Lung microvascular endothelial cell (primary cell): ENCODE data around the gene UBXN11. TPM values are rescaled to one million over a fixed set of nuclear protein-coding genes. Genes with fewer than 3 reads are reported as not detected.

Source experiments
- DNase-seq, 2 donors: peaks; one replicate each; pipeline versions ENCODE4 v3.0.0 to v3.0.0-alpha.2; 2010; ENCODE audit warnings: low read depth in 2 of 2
- total RNA-seq: library from RNA; depleted of rRNA; stranded (reverse); fragments of >200 nt; gene quantifications from 2 replicates; pipeline ENCODE4 v1.2.1, GENCODE V29; 2014

The UBXN11 gene, protein sequence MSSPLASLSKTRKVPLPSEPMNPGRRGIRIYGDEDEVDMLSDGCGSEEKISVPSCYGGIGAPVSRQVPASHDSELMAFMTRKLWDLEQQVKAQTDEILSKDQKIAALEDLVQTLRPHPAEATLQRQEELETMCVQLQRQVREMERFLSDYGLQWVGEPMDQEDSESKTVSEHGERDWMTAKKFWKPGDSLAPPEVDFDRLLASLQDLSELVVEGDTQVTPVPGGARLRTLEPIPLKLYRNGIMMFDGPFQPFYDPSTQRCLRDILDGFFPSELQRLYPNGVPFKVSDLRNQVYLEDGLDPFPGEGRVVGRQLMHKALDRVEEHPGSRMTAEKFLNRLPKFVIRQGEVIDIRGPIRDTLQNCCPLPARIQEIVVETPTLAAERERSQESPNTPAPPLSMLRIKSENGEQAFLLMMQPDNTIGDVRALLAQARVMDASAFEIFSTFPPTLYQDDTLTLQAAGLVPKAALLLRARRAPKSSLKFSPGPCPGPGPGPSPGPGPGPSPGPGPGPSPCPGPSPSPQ
- total RNA-seq: 0.87 and 1.2 TPM in 2 replicates

DNA sequence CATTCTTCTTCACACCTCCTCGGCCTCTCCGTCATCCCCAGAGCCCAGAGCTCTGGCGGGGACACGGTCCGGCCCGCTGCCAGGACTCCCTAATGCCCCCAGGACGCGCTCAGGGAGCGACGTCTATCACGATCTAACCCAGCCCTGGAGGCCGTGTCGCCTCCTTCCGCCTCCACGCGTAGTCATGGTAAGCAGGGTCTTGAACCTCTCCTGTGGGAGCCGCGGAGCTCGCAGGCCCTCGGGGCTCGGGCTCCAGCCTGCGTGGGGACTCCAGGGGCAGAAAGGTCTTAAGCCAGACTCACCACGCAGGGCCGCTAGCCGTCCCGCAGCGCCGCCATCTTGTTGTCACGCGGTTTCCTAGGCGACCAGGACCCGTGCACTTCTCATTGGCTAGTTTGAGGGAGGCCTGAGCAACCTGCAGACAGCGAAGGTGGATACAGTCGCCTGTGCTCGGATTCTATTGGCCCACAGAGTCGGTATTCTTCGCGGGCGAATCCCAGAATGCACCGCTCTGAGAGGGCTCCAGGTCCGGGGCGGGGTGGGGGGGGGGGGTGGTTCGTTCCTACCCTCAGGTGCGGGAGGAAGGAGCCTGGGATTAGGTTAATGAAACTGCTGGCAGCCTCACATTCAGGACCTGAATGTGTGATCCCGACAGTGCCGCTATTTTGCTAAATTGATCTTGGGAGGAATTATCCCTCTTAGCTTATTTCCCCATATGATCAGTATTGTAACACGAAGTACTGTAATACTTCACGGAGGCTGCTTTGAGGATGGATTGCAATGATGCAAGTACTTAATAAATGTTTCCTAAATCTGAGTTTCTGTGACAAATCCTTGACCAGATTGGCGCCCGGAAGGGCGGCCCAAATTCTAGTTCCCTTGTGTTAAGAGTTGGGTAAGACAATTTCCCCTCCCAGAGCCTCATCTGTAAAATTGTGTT lies at the start of gene UBXN11:
UBXN11 (minus strand) TSS at position 347 of the 940 bp plus-strand sequence. CDS start 3,753 bp downstream, outside the sequence.
- DNase-seq: peak; percentile 91 to 95

DNA sequence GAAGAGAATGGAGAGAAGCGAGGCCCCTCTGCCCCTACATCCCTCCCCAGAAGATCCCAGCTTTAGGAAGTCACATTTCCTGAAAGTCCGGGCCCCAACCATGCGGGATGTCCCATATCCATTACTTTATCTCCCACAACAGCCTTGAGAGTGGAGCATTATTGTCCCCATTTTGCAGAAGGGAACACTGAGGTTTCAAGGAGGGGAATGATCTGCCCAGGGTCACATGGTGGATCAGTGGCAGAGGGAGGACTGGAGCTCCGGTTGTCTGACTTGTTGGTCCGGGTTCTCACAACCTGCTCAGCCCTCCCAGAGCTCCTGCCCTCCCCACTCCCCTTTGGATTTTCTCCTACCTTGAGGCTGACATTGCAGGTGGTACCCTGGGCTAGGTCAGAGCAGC lies 49.7 kb upstream of the UBXN11 start:
- no peak for DNase-seq

DNA sequence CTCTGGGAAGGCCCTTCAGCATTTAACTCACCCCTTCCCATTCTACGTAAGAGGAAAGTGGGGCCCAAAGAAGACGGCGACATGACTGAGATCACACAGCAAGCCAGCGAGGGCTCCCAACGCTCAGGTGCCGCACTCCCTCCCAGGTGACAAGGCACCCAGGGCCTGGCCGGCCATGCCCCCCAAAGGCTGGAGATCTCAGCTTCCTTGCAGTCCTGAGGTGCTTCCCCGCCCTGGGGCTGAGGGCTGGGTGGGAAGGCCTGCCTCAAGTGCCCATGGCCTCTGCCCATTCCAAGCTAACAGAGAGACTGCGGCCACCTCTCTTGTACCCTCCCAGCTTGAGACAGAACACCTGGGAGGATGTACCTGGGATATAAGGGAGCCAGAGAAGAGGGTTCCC lies 48.5 kb upstream of the UBXN11 start:
- no peak for DNase-seq

DNA sequence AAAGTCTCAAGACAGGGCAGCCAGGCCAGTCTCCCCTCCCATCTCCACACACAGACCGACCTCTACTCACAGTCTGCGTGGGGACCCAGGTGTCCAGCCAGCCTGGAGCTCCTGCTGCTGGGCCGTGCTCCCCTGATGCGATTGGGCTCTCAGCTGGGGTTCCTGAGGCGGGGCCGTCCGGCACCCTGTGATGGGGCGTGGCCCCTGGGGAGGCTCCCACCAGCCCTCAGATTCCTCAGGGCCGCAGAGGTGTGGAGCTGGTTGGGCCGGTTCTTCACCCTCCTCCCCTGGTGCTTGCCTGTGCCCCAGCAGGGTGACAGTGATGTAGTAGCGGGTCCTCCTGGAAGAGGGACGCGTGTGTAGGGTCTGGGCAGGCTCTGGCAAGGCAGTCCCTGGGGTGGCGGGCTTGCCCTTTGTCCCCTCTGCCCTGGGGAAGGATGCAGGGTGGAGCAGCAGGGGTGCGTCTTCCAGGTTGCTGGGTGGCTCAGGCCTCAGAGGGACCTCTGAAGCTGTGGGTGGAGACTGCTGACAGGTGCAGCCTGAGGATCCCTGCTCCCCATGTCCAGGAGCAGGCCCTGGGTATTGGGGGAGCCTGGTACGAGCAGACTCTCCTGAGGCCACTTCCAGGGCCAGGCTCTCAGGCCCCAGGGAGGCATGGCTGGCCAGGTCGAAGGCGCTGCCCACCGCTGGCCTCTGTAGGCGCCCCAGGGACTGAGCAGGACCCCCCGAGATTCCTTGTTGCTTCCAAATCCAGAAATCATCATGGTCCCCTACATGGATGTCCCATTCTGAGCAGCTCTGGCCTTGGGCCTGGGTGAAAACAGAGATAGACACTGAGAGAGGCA lies 47.8 kb upstream of the UBXN11 start, which contains the start of gene CRYBG2:
CRYBG2 (minus strand) TSS at position 155 of the 845 bp plus-strand sequence. CDS start 7,473 bp downstream, outside the sequence.
- DNase-seq: no peak

DNA sequence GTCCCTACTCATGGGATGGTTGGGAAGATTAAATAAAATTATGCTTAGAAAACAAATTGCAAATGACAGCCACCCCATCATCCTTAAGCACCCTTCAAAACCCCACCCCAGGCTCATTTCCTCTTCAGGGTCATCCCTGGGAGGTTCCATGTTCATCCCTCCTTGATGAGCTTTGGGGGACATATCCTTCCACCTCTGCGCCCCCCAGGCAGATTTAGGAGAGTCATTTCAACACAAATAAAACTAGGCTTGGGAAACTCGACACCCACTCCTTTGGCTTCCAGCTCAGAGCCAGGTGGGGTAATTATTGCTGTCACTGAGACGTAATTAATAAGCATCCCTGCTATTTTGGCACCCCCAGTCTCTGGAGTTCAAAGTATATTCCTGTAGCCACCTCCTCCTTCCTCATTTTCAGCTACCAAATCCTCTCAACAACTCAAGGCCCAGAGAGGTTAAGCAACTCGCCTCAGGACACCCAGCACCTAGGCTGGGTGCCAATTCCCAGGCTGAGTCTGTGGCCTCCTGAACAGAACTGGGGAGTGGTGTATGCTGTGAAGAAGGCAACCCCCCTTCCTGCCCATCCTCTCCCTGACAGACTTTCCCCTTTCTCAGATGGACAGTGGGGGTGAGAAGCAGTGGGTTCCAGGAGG lies 46.9 kb upstream of the UBXN11 start:
- DNase-seq: no peak

DNA sequence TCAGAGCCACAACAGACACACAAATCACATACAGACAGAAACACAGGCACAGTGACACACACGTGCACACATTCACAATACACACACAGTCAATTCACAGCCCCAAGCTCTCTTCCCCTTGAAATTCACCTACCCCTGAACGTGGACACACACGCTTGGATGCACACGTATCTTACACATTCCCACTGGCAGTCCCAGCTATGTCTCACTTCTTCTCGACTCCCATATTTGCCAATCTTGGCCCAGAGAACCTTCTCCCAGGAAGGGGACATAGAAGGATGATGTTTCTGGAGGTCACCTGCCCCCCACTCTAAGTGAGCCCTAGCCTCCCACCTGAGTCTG lies 45.9 kb upstream of the UBXN11 start:
- DNase-seq: no peak

DNA sequence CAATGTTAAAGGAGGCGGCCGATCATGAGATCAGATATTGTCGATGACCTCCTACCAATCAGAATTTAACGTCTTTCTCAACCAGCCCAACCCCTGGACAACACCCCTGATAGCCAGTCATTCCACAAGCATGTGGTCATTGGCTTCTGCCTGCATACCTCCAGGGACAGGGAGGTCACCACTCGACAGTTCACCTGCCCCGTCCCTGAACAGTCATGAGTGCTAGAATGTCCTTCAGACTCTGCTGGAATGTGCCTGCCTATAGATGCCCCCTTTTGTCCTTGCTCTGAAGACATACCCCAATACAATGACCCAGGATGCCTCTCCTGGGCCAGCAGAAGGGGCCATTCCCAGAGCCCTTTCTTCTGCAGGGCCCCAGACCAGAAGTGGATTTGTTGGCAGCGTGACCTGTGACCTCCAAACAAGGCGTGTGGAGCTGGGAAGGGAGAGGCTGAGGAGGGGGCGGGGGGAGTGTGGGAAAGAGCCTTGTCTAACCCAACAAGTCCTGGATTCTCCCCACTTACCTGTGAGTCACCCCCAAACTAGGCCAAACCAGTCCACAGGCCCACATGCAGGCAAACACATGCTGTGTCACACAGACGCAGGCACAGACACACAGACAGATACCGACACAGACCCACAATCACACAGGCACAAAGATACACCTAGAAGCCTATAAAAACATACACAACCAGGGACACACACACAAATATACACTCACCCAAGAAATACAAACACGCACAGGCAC lies 45.3 kb upstream of the UBXN11 start:
- DNase-seq: peak in 1 of 2 donors; percentile 46

DNA sequence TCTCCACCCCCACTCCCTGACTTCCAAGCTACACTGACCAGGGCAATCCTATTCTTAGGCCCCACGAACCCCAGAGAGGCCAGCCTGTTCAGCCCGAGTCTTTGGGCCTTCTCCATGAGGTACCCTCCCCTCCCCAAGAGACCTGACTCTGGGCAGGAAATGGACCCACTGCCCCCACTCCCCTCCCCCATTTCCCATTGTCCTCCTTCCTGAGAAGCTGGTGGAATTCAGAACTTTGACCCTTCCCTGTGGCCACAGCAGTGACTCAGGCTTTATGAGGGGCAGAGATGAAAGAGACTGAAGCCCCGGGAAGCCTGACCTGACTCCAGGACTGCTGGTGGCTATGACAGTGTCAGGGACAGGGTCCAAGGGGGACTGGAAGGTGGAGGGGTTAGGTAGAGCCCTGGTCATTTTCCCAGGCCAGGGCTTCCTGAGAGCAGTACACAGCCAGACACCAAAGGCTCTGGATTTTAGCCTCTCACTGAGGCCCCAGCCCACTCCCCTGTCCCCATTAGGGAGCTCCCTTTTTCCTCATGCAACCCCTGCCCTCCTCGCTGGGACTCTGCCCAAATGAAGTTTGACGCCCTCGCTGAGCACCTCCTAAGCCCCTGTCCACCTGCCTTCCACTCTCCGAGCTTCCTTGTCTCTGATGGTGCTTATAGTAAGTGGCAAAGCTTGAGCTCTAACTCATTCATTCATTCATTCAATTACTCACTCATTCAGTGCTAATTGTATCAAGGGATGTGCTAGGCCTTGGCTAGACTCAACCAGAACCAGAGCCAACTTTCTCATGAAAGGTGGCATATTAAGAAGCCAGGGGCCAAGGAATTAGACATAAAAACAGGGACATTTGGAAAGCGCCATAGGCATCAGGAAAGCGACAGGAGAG lies 44.5 kb upstream of the UBXN11 start:
- DNase-seq: peak; percentile 71 to 88

DNA sequence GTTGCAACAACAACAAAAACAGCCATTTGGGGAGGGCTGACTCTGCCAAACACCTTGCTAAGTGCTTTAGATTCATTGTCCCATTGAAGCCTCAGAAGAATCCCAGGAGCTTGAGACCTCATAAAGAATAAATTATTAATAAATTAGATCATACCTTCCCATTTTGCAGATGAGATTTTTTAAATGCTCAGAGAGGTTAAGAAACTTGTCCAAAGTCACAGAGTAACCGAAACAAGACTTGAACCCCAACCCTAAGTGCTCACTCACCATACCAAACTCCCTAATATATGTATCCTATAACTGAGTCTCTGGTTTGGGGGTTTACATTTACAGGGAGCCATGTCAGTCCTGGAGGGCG lies 43.9 kb upstream of the UBXN11 start:
- DNase-seq: no peak

DNA sequence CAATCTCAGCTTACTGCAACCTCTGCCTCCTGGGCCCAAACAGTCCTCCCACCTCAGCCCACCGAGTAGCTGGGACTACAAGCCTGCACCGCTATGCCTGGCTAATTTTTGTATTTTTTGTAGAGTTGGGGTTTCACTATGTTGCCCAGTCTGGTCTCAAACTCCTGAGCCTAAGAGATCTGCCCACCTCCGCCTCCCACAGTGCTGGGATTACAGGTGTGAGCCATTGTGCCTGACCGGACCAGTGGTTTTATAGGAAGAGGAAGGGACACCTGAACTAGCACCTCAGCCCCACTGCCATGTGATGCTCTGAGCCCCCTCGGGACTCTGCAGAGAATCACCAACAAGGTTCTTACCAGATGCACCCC lies 43.4 kb upstream of the UBXN11 start:
- DNase-seq: no peak

DNA sequence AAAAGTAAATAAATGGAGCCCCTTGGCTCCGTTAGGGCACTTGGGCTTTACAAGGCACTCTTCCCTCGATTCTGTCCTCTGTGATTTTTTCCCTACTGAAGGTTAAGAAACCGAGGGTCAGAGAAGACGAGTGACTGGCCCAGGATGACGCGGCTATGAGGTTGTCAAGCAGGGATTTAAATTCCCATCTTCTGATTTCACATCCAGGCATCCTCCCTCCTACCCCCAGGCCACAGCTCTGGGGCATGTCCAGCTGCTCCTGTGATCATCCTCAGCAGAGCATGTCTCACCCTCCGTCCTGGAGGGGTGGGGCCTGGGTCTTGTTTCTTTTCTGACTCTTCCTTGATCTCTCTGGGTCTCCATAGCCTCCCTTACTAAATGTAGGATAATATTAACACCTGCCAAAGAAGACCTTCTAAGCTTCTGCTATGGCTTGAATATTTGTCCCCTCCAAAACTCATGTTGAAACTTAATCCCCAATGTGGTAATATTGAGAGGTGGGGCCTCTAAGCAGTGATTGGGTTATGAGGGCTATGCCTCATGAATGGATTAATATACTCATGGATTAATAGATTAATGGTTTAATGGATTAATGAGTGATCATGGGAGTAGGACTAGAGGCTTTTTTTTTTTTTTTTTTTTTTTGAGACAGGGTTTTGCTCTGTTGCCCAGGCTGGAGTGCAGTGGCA lies 42.9 kb upstream of the UBXN11 start:
- no peak for DNase-seq

DNA sequence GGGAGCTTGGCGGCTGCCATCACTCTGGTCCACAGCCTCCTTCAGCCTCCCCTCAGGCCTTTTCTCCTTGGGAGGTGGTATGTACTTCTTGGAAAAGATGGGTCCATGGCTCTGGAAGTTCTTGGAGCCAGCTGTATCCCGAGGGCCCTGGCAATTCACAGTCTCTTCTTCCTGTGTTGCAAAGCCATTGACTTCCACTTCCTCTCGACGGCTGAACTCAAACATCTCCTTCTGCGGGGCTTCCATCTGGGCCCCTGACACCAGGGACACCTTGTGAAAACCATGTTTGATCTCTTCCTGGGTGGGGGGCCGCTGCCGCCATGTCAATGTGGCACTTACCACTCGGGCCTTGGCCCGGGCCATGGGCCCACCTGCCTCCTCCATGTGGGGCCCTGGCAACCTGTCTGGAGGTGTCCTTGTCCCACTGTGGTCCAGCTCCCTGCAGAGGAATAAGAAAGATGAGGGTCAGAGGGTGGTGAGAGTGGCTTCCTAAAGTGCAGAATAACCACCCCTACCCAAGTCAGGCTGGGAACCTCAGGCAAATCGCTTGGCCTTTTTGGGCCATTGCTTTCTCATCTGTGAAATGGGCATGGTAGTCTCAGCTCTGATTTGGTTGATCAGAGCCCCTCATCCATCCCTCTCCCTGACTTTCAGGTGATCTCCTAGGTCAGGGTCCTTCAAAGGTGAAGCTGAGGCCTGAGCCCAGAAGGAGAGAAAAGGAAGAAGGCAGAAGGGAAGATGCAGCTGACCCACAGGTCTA lies 40.0 kb upstream of the UBXN11 start:
- DNase-seq: no peak

DNA sequence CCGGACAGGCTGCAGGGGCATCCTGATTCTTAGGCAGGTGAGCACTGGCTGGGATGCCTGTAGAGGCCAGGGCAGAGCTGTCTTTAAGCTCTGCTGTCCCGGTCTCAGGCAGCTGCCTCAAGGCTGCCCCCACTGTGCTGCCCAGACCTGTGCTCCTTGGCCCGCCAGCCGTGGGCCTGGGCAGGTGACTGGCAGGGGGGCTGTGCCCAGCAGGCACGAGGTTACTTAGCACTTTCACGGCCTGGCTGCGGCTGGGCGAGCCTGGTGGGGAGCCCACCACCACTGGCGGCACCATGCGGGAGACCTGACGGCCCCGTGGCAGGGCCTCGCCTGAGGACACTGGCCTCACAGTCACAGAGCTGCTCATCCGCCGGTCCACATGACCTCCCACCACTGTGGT lies 39.3 kb upstream of the UBXN11 start:
- no peak for DNase-seq

DNA sequence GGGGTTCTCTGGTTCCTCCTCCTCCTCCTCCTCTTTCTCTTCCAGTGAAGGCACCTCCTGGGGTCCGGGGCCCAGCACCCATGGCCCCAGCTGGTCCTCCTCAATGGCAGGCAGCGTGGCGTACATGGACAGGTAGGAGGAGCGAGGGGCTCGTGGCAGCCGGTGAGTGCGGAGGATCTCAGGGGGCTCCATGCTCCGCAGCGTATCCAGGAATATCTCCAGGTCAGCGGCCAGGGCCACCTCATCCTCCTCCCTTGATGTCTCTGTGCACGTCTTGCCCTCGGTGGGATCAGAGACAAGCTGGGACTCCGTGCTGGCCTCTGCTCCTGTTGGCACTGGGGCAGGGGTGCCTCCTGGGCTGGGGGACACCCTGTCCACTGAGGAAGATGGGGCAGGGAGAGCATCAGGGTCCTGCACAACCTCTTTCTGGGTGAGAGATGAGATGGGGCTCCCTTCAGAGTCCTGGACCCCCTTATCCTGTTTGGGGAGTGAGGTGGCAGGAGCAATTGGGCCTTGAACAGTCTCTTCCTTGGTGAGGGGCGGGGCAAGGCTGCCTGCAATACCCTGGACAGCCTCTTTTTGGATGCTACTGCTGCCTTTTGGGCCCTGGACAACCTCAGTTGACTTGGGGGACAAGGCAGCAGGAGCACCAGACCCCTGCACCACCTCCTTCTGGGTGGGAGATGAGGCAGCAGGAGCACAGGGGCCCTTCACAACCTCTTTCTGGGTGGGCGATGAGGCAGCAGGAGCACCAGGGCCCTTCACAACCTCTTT lies 37.9 kb upstream of the UBXN11 start:
- no peak for DNase-seq

DNA sequence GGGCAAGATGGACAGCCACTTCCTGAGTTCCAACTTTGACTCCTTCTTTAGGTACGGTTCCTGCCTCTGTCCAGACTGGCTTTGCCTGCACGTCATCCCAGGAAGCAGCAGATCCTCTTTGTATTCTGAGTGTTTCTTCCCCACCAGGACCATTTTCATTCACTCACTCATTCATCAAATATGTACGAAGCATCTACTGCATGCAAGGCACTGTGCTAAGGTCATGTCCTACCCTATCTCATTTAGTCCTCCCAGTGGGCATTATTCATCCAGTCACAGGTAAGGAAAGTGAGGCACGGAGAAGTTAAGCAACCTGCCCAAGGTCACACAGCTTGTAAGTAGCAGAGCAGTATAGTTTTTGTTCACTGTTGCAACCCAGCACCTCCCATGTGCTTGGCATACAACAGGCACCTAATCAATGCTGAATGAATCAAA lies 33.6 kb upstream of the UBXN11 start:
- DNase-seq: no peak

DNA sequence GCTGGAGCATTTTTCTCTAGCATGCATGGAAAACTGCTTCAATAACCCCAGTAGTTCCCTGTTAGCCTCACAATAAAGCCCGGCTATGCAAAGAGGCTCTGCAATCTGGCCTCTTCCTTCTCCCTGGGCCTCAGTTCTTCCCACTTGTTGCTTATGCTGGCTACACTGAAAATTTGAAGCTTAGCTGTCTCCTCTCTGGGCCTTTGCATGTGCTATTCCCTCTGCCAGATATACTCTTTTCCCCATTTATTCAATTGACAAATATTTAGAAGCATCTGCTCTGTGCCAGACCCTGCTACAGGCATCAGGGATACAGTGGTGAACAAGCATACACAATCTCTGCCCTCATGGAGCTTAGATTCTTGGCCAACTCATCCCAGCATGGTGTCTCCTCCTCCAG lies 32.2 kb upstream of the UBXN11 start:
- no peak for DNase-seq

DNA sequence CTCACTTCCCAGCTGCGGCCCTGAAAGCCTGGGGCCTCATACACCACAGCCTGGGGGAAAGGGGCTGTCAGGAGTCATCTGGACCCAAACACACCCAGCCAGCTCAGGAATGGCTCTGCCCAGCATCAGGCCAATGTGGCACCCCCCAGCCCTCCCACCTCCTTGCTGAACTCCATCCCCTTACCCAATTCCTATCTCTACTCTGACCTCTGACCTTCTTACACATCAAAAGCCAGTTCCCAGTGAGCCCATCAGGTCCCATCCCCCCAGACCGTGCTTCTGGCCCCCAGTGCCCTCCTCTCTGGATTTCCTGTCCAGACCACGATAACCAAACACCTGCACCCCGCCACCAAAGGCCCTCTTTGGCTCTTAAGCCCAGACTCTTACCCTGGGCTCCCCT lies 31.2 kb upstream of the UBXN11 start:
- DNase-seq: no peak
